ENCODE results near the gene PTCHD4.

DNA sequence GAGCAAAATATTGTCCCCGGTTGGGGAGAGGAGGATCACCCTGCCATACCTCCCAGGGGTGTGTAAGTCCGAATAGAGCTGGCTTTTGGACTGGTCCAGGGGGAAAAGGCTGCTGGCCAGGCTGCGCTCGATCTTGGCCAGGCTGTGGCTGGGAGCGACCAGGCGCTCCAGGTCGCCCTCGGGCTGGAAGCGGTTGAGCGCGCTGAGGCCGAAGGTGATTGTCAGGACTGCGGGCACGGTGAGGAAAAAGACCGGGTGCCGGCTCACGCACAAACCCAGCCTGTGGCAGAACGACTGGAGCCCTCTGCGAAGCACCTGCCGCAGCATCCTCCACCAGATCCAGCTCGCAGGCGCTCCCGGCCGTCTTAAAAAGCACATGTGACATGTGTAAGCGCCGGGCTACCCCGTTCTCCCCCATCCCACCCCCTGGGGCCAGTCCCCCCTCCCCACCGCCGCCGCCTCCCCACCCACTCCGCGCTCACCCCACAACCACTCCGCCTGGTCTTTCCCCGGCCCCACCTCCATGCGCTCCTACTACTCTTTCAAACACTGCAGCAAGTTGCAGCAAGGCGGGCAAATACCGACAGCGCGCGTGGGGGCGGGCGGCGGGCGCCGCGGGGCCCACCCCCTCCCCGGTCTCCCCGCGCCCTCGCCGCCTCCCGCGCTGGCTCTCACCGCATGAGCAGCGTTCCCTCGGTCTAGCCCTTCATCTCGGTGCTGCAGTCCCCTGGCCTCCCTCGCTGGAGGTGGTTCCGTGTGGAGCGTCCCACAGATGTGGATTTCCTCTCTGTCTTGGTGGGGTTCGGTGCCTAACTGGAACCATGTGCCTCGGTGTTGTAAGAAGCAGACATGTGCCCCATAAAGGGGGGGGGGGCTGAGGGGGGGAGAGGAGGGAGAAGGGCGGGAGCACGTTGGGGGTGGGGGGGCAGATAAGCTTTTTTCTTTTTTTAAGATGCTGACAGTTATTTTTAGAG, 42.4 kb downstream of the PTCHD4 start:
- TF ChIP-seq, protein P1, sequence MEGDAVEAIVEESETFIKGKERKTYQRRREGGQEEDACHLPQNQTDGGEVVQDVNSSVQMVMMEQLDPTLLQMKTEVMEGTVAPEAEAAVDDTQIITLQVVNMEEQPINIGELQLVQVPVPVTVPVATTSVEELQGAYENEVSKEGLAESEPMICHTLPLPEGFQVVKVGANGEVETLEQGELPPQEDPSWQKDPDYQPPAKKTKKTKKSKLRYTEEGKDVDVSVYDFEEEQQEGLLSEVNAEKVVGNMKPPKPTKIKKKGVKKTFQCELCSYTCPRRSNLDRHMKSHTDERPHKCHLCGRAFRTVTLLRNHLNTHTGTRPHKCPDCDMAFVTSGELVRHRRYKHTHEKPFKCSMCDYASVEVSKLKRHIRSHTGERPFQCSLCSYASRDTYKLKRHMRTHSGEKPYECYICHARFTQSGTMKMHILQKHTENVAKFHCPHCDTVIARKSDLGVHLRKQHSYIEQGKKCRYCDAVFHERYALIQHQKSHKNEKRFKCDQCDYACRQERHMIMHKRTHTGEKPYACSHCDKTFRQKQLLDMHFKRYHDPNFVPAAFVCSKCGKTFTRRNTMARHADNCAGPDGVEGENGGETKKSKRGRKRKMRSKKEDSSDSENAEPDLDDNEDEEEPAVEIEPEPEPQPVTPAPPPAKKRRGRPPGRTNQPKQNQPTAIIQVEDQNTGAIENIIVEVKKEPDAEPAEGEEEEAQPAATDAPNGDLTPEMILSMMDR (IDR thresholded peaks at IDR 0.05), result no peak
- TF ChIP-seq POLR2A (IDR thresholded peaks at IDR 0.05), result no peak

All from testis (tissue), 2 donors.